Left forelimb (tissue), 1 donor: ENCODE results near the gene VPS9D1.
"Not testable (repeated sequence)": the region's sequence is repeated elsewhere in the genome, so short reads cannot be mapped to it uniquely, and the experiment has no call there.

Experiments
- DNase-seq: peaks from one replicate; pipeline ENCODE4 v3.0.0-alpha.2; 2018; ENCODE audit warnings: low spot score

Gene VPS9D1

DNA sequence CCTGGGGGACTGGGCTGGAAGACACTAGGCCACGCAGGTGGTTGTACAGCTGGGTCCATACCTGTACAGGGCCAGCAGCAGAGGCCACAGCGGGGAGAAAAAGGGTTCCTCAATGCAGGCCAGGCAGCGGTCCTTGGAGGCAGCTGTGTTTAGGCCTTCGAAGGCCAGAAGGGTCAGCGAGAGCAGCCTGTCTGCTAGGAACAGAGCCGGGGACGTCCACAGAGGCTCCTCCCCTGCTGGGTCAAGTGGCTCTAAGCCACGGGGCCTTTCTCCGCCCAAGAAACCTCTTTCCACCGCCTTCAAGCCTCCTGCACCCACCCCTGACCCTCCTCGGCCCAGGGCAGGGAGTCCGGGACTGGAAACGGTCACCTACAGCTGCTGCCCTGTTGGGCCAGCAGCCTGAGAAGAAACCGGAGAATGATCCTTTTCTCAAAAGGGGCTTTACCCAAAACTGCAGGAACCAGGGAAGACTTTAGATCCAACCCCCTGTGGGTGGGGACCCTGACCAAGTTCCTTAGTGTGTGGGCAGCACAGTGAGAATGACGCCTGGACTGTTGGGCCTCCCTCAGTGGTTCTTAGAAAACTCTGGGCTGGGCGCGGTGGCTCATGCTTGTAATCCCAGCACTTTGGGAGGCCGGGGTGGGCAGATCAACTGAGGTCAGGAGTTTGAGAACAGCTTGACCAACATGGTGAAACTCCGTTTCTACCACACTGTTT is 10.8 kb downstream of the VPS9D1 start:
- no peak for DNase-seq

DNA sequence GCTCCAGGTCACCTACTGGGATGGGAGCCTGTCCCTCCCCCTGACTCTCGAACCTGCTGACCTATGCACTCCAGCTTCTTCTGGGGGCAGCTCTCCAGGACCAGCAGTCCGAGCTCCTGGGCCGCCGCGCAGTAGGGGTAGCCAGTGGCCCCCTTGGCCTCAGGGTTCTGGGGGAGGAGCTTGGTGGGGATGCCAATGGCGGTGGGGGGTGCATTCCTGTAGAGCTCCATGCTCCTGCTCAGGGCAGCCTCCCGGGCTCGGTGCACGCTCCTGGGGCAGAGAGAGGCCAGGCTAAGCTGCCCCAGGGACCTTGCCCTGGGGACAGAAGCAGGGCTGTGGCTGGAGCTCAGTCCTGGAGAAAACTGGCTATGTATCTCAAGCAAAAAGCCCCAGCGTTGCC is 11.5 kb downstream of the VPS9D1 start:
- DNase-seq, result no peak

DNA sequence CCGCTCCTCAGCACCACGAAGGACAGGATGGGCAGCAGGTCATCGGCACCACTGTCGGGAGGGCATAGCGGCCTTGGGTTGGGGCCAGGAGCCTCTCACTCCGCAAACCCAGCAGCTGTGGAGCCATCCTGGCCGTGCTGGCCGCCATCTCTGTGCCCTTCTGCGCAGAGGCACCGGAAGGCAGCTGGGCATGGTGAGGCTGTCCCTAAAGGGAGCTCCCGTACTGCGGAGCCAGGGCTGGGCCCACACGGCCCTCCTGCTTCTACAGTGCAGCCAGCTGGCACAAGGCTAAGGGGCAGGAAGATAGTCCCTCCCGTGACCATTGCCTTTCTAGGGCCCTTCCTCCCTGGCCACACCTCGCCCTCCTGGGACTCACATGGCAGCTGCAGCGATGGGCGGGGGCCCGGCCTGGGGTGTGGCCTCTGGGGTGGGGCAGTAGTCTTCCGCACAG is 12.2 kb downstream of the VPS9D1 start:
- no peak for DNase-seq

DNA sequence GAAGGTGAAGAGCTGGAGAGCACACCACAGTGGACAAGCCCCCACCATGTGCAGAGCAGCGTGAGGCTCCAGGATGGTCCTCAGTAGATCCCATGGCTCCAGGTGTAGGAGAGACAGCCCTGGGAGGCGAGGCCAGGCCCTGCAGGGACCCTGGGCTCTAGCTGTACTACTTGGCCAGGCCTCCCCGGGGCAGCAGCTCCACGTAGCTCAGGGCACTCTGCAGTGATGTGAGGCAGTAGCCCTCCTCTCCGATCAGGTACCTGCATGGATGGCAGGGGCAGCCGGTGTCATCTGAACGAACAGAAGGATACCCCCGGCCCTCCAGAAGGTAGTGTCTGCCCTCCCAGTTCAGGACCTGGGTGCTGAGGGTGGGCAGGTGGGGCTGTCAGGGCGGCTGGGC is 13.0 kb downstream of the VPS9D1 start:
- DNase-seq, result no peak

DNA sequence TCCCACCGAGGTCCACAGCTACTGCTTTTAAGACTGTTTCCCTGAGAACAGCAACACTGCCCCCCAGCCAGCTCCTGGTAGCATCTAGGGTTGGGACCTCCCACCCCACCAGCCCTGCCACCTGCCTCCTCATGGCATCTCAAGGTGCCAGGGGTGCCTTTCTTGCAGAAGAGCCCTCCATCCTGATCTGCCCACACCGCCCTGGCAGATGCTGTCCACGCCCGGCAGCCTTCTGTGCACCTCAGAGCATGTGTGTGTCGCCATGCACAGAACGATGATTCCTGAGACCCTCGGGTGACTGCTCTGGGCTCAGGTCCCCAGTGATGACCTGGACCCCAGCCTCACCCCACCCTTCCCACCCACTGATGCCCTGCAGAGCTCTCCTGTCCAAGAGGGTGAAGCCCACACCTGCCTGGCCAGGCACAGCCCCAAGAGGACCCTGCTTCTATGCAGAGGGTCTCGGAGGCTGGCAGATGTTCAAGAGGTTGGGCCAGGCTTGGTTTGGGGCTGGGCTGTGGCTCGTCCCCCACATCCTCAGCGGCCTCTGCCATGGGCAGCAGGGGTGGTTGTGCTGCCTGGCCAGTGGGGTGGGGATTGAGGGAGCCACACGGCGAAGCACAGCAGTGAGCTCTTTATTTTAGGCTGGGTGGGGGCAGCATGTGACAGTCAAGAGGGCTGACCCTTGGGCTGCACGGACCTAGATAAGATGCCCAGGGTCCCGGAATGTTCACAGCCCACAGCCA is 14.0 kb downstream of the VPS9D1 start:
- DNase-seq, result peak; percentile 65

DNA sequence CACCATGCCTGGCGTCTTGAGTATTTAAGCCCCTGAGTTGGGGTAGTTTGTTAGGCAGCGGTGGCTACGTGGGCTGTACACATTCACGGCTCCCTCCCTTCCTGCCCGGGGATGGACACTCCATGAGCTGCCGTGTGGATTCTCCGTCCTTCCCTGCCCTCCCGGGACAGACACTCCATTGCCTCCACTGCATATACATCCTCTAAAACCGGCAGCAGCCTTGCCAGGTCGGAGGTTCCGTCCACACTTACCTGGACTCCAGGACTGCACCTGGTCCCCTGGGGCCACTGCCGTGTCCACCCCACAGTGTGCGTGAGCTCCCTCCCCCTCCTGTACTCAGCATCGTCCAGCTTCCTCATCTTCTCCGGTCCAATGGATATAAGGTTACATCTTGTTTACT is 15.7 kb downstream of the VPS9D1 start:
- DNase-seq, result no peak

DNA sequence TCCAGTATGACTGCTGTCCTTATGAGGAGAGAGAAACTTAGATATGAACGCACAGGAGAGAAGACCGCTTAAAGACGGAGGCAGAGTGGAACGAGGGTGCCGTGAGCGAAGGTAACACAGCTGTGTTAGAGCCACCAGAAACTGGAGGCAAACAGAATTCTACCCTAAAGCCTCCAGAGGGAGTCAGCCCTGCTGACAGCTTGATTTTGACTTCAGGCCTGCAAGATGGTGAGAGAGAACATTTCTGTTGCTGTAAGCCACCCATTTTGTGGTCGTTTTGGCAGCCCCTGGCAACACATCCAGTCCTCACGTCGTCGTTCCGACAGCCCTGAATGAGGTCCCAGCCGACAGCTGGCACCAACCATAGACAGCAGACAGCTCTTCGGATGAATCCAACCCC is 16.4 kb downstream of the VPS9D1 start:
- DNase-seq, result no peak

DNA sequence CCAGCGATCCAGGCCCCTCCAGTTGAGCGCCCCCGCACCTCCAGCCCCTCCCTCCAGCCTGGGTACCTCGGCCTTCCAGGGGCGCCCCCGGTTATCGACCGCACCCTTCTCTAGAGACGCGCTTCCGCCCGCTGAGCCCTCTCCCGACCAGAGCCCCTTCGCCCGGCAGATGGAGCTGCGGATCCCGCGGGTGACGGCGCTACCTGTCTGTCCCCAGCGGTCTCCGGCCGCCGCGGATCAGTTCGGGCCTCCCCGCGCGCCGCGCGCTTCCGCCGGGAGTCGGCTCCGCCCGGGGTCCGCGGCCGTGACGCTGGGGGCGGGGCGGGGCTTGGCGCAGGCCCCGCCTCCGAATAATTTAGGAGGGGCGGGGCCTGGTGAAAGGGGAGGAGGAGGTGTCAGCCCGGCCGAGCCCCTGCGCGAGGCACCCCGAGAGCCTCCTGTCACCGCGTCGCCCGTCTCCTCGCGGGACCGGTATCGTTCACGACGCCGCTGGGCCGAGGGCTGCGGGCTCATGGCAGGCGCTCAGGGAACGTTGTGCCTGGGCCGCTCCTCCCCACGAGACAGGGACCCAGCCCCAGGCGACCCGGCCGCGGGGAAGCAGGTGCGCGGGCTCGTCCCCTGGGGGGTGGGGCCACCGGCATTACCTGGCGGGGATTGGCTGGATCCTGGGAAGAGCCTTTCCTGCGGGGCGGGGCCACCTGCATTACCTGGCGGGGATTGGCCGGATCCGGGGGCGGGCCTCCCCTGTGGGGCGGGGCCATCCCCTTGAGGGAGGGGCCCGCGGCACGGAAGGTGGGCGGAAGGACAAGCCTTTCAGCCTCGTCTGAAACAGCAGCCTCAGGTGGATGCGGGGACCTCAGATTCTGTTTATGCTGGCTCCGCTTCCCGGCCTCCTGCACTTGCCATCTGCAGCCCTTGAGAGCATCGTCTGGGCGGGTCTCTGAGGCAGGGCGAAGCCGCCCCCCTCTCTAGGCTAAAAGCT is 19.0 kb downstream of the VPS9D1 start, which contains the start of gene SPATA2L:
Gene SPATA2L, minus strand, starts transcription at position 281 of the 982 bp plus-strand sequence. CDS start 473 bp downstream, outside the sequence.
- DNase-seq, result peak; percentile 84

DNA sequence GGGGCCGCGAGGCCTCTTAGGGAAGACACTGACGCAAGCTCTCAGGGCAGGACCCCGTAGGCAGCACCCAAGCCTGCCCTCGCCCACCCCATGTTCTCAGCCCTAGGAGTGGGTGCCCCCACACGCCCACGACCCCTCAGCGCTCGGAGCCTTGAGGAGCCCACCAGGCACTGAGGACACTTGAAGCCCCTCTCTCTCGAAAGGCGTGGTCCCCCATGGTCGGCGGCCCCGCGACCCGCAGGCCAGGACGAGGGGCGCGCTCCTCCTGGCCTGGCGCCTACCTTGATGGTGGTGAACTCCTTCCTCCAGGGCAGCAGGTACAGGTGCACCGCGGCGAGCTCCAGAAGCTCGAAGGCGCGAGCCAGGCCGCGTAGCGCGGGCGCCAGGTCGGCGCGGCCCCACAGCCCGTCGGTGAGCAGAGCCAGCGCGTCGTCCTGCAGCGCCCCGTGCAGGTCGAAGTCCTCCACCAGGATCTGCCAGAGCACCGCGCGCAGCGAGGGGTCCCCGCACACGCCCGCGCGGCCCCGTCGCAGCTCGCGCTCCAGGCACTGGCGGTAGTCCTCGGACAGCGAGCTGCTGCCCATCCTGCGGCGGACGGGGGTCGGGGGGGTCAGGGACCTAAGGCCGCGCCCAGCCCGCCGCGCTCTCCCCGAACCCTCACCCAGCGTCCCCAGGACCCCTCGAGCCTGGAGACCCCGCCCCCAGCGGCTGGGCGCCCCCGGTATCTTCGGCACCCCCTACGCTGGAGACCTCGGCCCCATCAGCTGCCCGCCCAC is 19.9 kb downstream of the VPS9D1 start:
- peak; percentile 67 for DNase-seq

DNA sequence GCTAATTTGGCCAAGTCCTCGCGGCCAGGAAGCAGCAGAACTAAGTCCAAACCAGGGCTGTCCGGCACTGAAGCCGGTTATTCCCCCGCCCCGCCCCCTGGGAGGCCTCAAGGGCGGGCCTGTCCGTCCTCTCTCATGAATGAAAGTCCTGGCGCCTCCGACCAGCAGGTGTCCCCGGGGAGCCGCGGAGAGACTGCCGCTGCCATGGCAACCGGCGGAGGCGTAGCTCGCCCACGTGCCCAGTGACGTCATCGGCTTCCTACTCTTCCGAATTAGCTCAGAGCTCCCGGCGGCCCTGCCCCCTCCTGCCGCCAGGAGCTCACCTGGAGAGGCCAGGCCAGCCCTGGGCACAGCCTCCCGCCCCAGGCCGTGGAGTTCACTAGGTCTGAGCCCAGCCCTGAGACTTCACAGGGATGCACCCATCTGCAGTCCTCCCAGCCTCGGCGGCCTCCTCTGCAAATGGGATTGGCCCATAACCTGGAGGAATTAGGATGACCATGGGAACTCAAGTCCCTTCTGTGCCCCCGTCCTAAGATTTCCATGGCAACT is 20.5 kb downstream of the VPS9D1 start:
- DNase-seq, result peak; percentile 89

DNA sequence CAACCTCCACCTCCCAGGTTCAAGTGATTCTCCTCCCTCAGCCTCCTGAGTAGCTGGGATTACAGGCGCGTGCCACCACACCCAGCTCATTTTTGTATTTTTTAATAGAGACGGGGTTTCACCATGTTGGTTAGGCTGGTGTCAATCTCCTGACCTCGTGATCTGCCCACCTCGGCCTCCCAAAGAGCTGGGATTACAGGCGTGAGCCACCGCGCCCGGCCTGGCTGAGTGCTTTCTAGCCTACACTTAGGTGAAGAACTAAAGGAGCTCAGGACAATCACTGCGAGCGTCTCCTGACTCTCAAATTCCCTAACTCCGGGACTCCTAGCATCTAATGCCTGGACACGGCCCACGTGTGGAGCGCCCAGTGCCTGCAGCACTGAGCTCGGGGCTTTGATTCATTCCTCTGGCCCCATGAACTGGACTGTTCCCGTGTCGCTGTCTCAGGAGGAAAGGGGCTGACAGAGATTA is 21.0 kb downstream of the VPS9D1 start:
- DNase-seq, result not testable (repeated sequence)

DNA sequence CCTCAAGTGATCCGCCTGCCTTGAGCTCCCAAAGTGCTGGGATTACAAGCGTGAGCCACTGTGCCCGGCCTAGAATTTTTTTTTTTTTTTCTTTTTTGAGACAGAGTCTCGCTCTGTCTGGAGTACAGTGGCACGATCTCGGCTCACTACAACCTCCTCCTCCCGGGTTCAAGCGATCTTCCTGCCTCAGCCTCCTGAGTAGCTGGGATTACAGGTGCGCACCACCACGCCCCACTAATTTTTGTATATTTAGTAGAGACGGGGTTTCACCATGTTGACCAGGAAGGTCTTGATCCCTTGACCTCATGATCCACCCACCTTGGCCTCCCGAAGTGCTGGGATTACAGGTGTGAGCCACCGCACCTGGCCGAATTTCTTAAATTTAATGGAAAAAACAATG is 22.0 kb downstream of the VPS9D1 start:
- DNase-seq, result not testable (repeated sequence)

DNA sequence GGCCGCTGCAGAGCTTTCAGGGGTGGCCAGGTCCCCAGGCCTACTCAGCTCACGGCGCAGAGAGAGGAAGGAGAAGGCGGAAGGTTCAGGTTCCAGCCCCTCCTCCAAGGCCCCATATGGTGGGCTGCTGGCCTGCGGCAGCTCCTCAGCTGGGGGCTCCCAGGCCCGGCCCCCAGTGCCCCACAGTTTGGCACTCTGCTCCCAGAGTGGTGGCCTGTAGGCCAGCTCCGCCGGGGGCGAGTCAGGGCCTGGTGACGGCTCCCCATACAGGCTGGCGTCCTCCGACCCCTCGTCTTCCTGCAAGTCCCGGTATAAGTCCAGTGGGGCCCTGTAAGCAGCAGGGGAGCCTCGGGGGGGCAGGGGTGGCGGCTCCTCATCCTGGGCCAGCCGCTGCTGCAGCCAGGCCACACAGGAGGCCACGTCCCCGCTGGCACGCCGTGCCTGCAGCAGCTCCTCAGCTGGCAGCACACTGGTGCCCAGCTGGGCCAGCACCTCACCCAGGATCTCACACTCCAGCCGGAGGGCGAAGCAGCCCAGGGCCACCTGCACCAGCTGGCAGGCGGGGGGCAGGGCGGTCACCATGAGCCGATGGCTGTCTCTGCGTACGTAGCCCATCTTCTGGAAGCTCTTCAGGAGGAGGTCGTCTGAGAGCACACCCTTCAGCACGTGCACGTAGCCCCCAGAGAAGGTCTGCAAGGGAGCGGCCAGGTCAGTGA is 22.9 kb downstream of the VPS9D1 start:
- peak; percentile 69 for DNase-seq

DNA sequence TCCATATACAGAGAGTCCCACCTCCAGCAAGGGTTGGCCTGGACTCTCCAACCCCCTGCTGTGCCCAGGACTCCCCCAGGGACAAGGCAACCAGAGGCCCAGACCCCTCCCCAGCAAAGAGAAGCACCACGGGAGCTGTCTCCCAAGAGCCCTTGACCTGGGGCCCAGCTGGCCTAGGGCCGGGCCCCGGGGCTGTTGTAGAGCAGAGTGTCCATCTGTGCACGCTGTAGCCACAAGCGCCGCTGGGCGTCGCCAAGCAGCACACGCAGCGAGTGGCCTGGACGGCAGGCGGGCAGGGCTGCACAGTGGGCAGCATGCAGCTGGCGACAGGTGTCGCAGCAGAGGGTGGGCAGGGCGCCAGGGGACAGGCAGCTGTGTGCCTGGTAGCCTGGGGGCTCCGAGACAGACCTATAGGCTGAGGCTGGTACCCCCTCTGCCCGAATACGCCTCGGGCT is 23.5 kb downstream of the VPS9D1 start:
- DNase-seq, result peak; percentile 73

DNA sequence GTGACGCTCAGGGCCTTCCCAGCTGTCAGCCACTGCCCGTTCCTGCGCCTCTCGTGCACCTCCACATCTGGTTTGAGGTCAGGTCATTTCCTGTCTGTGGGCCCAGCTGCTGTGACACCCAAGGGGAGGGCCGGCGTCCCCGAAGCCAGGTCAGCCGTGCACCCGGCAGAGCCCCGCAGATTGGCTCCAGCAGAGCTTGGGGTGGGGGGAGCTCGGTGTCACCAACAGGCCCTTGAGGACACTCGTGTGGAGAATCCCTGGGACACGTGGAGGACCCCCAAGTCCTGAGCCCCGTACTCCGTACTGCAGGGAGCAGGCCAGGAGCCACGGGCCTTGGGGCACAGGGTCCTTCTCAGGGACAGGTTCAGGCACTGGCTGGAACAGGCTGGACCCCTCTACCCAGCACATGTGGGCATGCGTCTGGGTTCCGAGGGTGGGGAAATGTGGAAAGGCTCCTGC is 24.0 kb downstream of the VPS9D1 start:
- DNase-seq, result peak; percentile 67

DNA sequence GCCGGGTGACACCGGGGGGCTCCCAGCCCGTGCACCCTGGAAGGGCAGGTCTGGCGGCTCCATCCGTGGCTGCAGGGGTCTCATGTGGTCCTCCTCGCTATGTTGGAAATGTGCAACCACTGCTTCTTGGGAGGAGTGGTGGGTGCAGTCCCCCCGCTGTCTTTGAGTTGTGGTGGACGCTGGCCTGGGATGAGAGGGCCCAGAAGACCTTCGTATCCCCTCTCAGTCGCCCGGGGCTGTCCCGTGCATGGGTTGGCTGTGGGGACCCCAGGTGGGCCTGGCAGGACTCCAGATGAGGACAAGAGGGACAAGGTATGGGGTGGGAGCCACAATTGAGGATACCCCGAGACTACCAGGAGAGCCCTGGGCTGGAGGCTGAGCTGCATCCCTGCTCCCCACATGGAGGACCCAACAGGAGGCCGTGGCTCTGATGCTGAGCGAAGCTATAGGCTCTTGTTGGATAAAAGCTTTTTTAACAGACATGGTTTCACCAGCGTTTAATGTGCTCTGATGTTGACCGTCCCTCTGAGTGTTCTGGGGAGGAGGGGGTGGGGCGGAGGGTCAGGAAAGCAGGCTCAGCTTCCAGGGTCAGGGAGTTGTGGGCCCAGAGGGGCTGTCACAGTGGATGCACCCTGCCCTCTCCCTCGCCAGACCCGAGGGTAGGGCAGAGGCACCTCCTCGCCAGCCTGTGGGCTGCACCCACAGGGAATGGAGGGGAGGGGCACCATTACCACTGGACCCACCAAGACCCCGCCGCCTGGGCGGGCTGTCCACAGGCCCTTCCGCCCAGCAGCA is 24.6 kb downstream of the VPS9D1 start:
- peak; percentile 60 for DNase-seq

DNA sequence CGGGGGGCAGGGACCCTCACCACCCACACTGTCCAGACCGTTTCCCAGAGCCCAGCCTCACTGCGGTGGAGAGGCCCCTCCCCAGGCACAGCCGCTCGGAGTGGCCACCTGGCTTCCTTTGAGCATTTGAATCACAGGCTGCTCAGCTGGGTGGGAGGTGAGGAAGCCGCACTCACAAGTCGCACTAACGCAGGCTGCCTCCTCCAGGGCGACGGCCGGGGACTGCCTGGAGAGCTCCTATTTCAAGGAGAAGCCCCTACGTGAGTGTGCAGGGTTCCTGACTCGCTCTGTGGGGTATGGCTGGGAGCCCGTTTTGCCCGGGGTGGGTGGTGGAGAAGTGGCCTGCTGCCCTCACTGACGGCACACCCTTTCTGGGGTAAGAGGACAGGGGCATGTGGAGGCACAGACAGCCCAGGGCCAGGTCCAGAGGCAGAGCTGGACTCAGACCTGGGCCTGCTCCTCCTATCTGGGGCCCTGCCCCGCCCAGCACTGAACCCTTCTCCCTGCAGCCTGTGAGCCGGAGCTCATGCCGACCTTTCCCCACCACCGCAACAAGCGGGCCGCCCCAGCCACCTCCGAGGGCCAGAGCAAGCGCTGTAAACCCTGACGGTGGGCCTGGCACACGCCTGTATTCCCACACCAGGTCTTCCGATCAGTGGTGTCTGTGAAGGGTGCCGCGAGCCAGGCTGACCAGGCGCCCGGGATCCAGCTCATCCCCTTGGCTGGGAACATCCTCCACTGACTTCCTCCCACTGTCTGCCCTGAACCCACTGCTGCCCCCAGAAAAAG is 25.4 kb downstream of the VPS9D1 start:
- peak; percentile 61 for DNase-seq

DNA sequence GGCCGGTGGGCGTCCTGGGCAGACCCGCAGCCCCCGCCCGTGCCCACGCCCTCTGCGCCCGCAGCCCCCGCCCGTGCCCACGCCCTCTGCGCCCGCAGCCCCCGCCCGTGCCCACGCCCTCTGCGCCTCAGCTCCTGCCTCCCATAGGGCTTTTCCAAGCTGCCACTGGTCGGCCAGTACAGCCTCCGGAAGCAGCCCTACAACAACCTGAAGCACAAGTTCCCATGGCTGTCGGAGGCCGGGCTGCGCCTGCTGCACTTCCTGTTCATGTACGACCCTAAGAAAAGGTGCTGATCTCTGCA is 26.0 kb downstream of the VPS9D1 start:
- DNase-seq, result peak; percentile 57
